GM12878 (cell line): ENCODE data around the gene CNPPD1. TPM values are rescaled to one million over a fixed set of nuclear protein-coding genes. Genes with fewer than 3 reads are reported as not detected.

Experiments used
- ATAC-seq: fragments of 200-7000 bp; cut with Tn5 transposase; 3 replicates; pipeline ENCODE4 v1.9.1; 2020; ENCODE audit warnings: mild to moderate bottlenecking, moderate library complexity
- BruUV-seq: library from RNA; stranded (reverse); fragments of 400-500 nt; replicated peaks from 2 replicates; lab custom pipeline; 2021; lab: Mats Ljungman, UMichigan
- CTCF ChIA-PET: fragments of 300-600 bp; sonication (Branson Sonifier 250); formaldehyde crosslinking; extraction: SDS; loops from one replicate; lab custom pipeline; 2021; ENCODE audit warnings: inconsistent platforms; lab: Yijun Ruan, JAX
- POLR2A ChIA-PET: fragments of 350-600 bp; formaldehyde crosslinking; extraction: SDS; loops from one replicate; lab custom pipeline; 2021; ENCODE audit warnings: inconsistent platforms; lab: Charles Lee
- RAD21 ChIA-PET: fragments of 300-600 bp; sonication (Branson Sonifier 250); formaldehyde crosslinking; loops from one replicate; lab custom pipeline; 2023; ENCODE audit warnings: antibody characterized with exemption; ENCODE audit not compliant: unreplicated experiment; lab: Charles Lee
- SMC1A ChIA-PET: fragments of 300-600 bp; sonication (Branson Sonifier 250); formaldehyde crosslinking; loops from one replicate; lab custom pipeline; 2023; ENCODE audit not compliant: unreplicated experiment, uncharacterized antibody; lab: Charles Lee
- DNase-seq: peaks from one replicate; pipeline ENCODE4 v3.0.0-alpha.2; 2011; ENCODE audit warnings: low read depth, low spot score
- FAIRE-seq: peaks from 3 replicates; lab custom pipeline; 2011; peaks lifted over from hg19 to GRCh38; lab: Jason Lieb, UNC
- H2AFZ ChIP-seq: 2 replicates; pipeline ENCODE4 v1.6.0; 2011; ENCODE audit warnings: low read depth, low read length, control low read depth; ENCODE audit not compliant: control insufficient read depth
- H3K27ac ChIP-seq: 2 replicates; pipeline ENCODE4 v1.5.1; 2011; ENCODE audit warnings: control low read depth; ENCODE audit not compliant: control insufficient read depth, insufficient read depth
- H3K27me3 ChIP-seq, 2 experiments: replicated peaks in 1 of 2; 2 replicates each; pipeline versions ENCODE4 v1.6.0 to v1.6.1; 2011; ENCODE audit warnings: low read length in 1 of 2; ENCODE audit not compliant: control insufficient read depth in 2 of 2, insufficient read depth in 2 of 2
- H3K36me3 ChIP-seq, 2 experiments: 2 replicates each; pipeline ENCODE4 v1.5.1; 2011; ENCODE audit warnings: low read length in 1 of 2; ENCODE audit not compliant: control insufficient read depth in 2 of 2, insufficient read depth in 2 of 2
- H3K4me1 ChIP-seq: 2 replicates; pipeline ENCODE4 v1.6.1; 2011; ENCODE audit warnings: mild to moderate bottlenecking, low read length, moderate library complexity, mixed read lengths; ENCODE audit not compliant: control insufficient read depth, insufficient read depth
- H3K4me2 ChIP-seq: 2 replicates; pipeline ENCODE4 v1.6.0; 2011; ENCODE audit warnings: control low read depth; ENCODE audit not compliant: control insufficient read depth, insufficient read depth
- H3K4me3 ChIP-seq: fragments of 200-600 bp; sonication (generic); 2 replicates; pipeline ENCODE4 v1.5.1; 2016
- H3K79me2 ChIP-seq: 2 replicates; pipeline ENCODE4 v1.6.0; 2011; ENCODE audit warnings: low read length; ENCODE audit not compliant: control insufficient read depth, insufficient read depth
- H3K9ac ChIP-seq: 2 replicates; pipeline ENCODE4 v1.8.0; 2011; ENCODE audit warnings: low read length, control low read depth, mixed read lengths; ENCODE audit not compliant: control insufficient read depth, insufficient read depth
- H3K9me3 ChIP-seq: replicated peaks from 3 replicates; pipeline ENCODE4 v1.5.1; 2011; ENCODE audit warnings: mild to moderate bottlenecking, low read length; ENCODE audit not compliant: control insufficient read depth, insufficient read depth
- H4K20me1 ChIP-seq: 2 replicates; pipeline ENCODE4 v1.6.0; 2011; ENCODE audit not compliant: control insufficient read depth, insufficient read depth
- CBX5 ChIP-seq: sonication (generic); IDR thresholded peaks from 2 replicates; pipeline ENCODE4 v1.6.1; 2016; ENCODE audit warnings: low read depth, moderate library complexity, mild to moderate bottlenecking, inconsistent platforms
- ELK1 ChIP-seq: IDR thresholded peaks from 2 replicates; pipeline ENCODE4 v1.6.1; 2012; ENCODE audit warnings: low read depth, low read length, improper control_type of control experiment
- IKZF2 ChIP-seq, 2 experiments: fragments of 450-650 bp; IDR thresholded peaks; 2 replicates each; pipeline ENCODE4 v1.6.1; 2017; ENCODE audit warnings: mild to moderate bottlenecking in 2 of 2, moderate library complexity in 2 of 2
- MTA2 ChIP-seq: fragments of 450-650 bp; IDR thresholded peaks from 2 replicates; pipeline ENCODE4 v1.6.1; 2016; ENCODE audit warnings: low read depth, mild to moderate bottlenecking, moderate library complexity
- NRF1 ChIP-seq: conservative IDR thresholded peaks from 2 replicates; pipeline ENCODE4 v1.6.1; 2011; ENCODE audit warnings: mild to moderate bottlenecking, low read depth, low read length, improper control_type of control experiment
- POLR2AphosphoS2 ChIP-seq: IDR thresholded peaks from 2 replicates; pipeline ENCODE4 v1.6.1; 2011; ENCODE audit warnings: low read depth, mild to moderate bottlenecking, low read length, improper control_type of control experiment, moderate library complexity
- SREBF1 ChIP-seq: IDR thresholded peaks from 2 replicates; pipeline ENCODE4 v1.6.1; 2012; ENCODE audit warnings: mild to moderate bottlenecking, low read length
- ZBTB4 ChIP-seq: fragments of 450-650 bp; formaldehyde crosslinking; IDR thresholded peaks from 2 replicates; pipeline ENCODE4 v1.4.0; 2022; ENCODE audit warnings: mild to moderate bottlenecking, moderate library complexity
- WGBS: methylation state at CpG from one replicate; pipeline ENCODE4 v1.1.6; 2016; ENCODE audit warnings: low lambda C conversion rate; ENCODE audit not compliant: insufficient replicate concordance, insufficient coverage; ENCODE audit errors: missing lambda C conversion rate; 5-methylcytosine and 5-hydroxymethylcytosine counted together
- in situ Hi-C: fragments of 300-500 bp; cut with MboI; formaldehyde crosslinking; loops from 9 replicates; pipeline ENCODE4 v1.14.3; 2018; ENCODE audit warnings: mixed read lengths
- intact Hi-C: fragments of 100-400 bp; cut with micrococcal nuclease; formaldehyde crosslinking; loops from one replicate; pipeline ENCODE4 v1.14.2; 2022; ENCODE audit not compliant: unreplicated experiment
- polyA plus RNA-seq, 11 experiments: library from polyadenylated mRNA; depleted of rRNA in 4 of 11; unstranded in 6 of 11; stranded (reverse) in 5 of 11; fragments of >200 nt; fragmentation: Nextera tagmentation in 4 of 11; fragmentation: Illumina TruSeq in 1 of 11; extraction: Ambion mirVana in 4 of 11; extraction: Trizol in 1 of 11; gene quantifications; 1 replicate in 1 of 11; 2 replicates in 10 of 11; pipeline versions ENCODE4 v1.2.1 to v1.2.3, GENCODE V29; 2011 to 2016; ENCODE audit warnings: inconsistent platforms in 2 of 11, missing spikeins in 2 of 11, low read depth in 1 of 11
- total RNA-seq, 4 experiments: library from RNA; depleted of rRNA in 3 of 4; stranded (reverse); fragments of >200 nt in 3 of 4; fragmentation: Illumina TruSeq in 1 of 4; extraction: Trizol in 1 of 4; gene quantifications; 2 replicates each; pipeline versions ENCODE4 v1.2.1 to v1.2.3, GENCODE V29; 2013 to 2021

CNPPD1 gene
- total and polyA plus RNA-seq, 10 of the 15 experiments (the other 5 are each of a cell fraction or from before 2014, with no cell fraction given): 12.2 to 86.6 (median 43.4) TPM

- WGBS: 84% methylated on average over 7 of the region's 7 CpGs
- BruUV-seq: no TSS peak
- H3K79me2 ChIP-seq: no peaks in the 10 kb centered on the region
- ChIA-PET CTCF (interaction anchor here (0.6 to 2.1 kb wide), 7 partner anchors 9 to 101 kb away, joined by 3 to 7 read pairs (median 4); no protein-coding TSS in a partner anchor), POLR2A (no interaction called here), SMC1A (interaction anchor here (1.0 to 1.8 kb wide), 2 partner anchors 26 to 28 kb away, joined by 3 to 4 read pairs; no protein-coding TSS in a partner anchor), RAD21 (interaction anchor here (1.2 kb wide), 1 partner anchor 26 kb away, joined by 3 read pairs; no protein-coding TSS in a partner anchor)
- no peaks in the 10 kb centered on the region for H3K27me3 ChIP-seq
- no peaks in the 10 kb centered on the region for H3K4me1 ChIP-seq
- no peak overlapping the region for H2AFZ ChIP-seq
- no peak overlapping the region for H3K27ac ChIP-seq
- no peak for TF ChIP-seq ZBTB4
- TF ChIP-seq CBX5: no peak
- TF ChIP-seq POLR2AphosphoS2: no peak
- no peak for TF ChIP-seq SREBF1
- TF ChIP-seq NRF1: no peak
- TF ChIP-seq ELK1: no peak
- no peak for TF ChIP-seq MTA2
- no peak for TF ChIP-seq IKZF2 (IDR thresholded peaks at IDR 0.05)
- FAIRE-seq: no peak
- H3K36me3 ChIP-seq: no peaks in the 10 kb centered on the region
- no peaks in the 10 kb centered on the region for H3K9me3 ChIP-seq
- no peak overlapping the region for H3K9ac ChIP-seq
- no peak overlapping the region for H3K4me2 ChIP-seq
- in situ Hi-C loops: no loop called here
- no peak overlapping the region for H3K4me3 ChIP-seq
- ATAC-seq: no peak
- no peaks in the 10 kb centered on the region for H4K20me1 ChIP-seq
- intact Hi-C loops: no loop called here
- DNase-seq: no peak
These were observed 48.3 kb downstream of the CNPPD1 start for GRCh38 chr2:219128396-219128795.
